D341Med (cell line): ENCODE data around the gene ZNF391.
"Not testable (repeated sequence)": the region's sequence is repeated elsewhere in the genome, so short reads cannot be mapped to it uniquely, and the experiment has no call there.

ENCODE experiments used
- DNase-seq: peaks from one replicate; pipeline ENCODE4 v3.0.0; 2012; ENCODE audit warnings: low spot score

ZNF391 gene

GRCh38 chr6:27388293-27389197 lies at the start of gene ZNF391:
Gene ZNF391 (plus strand): TSS chr6:27388759. CDS start chr6:27400371, 11,612 bp downstream.
- DNase-seq: peak; percentile 89

DNA sequence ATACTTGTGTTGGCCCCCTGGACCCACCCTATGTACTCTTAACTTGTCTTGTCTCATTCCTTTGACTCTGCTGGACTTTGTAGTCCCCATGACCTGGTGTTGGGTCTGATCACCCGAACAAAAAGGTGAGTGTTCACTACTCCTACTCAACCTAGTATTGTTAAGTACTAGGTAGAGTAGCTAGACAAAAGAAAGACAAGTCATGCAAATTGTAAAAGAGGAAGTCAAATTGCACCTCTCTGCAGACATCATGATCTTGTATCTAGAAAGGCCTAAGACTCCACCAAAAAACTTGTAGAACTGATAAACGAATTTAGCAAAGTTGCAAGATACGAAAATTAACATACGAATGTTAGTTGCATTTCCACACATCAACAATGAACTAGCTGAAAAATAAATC lies 35.7 kb upstream of the ZNF391 start:
- DNase-seq: no peak

DNA sequence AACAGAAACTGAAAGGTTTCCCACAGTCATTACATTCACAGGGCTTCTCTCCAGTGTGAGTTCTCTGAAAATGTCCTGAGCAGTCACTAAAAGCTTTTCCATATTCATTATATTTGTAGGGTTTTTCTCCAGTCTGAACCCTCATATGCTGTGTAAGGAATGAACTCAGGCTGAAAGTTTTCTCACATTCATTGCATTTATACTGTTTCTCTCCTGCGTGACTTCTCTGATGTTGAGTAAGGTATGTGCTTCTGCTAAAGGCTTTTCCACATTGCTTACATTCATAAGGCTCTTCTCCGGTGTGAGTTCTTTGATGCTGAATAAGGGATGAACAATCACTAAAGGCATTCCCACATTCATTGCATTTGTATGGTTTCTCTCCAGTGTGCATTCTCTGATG lies 29.8 kb upstream of the ZNF391 start:
- DNase-seq: no peak

- DNase-seq: no peak
Observed at GRCh38 chr6:27359231-27359630, 29.3 kb upstream of the ZNF391 start.

DNA sequence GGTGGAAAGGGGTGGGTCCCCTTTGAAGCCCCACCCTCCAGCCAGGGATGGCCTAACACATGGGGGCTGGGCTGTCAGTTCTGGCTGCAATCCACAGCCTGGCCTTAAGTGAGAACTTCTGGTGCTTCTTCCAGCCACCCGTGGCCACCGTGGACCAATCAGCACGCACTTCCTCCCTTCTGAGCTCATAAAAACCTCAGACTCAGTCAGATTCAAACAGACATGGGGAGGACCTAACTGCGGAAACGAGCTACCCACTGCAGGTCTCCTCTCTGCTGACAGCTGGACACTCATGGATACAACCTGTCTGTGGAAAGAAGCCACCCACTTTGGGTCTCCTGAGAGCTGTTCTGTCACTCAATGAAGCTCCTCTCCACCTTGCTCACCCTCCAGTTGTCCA lies 20.4 kb upstream of the ZNF391 start:
- DNase-seq: no peak

DNA sequence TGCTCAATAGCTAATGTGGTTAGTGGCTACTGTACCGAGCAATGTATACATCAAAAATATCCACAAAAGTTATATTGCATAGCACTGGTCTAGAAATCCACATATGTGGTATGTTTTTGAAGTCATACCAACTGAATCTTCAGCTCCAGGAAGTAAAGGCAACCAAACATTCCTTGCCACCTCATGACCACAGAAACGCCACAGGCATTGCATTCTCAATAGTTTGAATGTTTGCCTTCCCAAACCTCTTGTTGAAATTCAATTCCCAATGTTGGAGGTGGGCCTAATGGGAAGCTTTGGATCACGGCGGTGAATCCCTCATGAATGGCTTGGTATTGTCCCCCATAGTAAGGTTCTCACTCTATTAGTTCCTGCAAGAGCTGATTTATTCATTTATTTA lies 18.2 kb upstream of the ZNF391 start:
- DNase-seq: no peak

- peak; percentile 91 for DNase-seq
Observed at GRCh38 chr6:27374824-27375612, 13.5 kb upstream of the ZNF391 start.

DNA sequence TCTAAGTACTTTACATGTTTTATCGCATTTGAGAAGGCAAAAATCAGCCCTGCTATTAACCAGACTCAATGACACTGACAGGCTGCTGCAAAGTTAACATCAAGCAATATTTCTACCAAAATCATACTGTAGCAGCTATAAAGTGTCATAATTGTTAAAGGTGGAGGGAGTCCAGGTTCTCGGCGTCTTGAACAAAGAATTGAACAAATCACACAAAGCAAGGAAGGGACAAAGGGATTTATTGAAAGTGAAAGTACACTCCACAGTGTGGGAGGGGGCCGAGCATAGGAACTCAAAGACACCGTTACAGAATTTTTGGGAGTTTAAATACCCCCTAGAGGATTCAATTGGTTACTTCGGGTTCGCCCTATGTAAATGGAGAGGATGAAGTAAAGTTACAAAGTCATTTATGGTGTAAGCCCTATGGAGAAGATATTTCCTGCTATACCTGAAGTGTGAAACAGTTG lies 12.9 kb upstream of the ZNF391 start:
- DNase-seq: no peak

GRCh38 chr6:27378406-27378805 lies 10.2 kb upstream of the ZNF391 start:
- not testable (repeated sequence) for DNase-seq

GRCh38 chr6:27381001-27381400 lies 7.6 kb upstream of the ZNF391 start:
- DNase-seq: not testable (repeated sequence)

DNA sequence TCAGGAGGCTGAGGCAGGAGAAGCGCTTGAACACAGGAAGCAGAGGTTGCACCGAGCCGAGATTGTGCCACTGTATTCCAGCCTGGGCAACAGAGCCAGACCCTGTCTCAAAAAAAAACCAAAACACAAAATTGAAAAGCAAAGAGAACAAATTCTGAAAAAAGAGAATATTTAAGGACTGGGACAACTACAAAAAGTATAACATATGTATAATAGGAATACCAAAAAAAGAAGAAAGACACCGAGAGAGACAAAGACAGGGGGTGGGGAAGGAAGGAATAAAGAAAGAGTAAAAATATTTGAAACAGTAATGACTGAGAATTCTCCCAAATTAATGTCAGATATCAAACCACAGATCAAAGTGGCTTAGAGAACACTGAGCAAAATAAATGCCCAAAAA lies 5.5 kb upstream of the ZNF391 start:
- DNase-seq: no peak

- DNase-seq: no peak
Observed at GRCh38 chr6:27383481-27383880, 5.1 kb upstream of the ZNF391 start.

DNA sequence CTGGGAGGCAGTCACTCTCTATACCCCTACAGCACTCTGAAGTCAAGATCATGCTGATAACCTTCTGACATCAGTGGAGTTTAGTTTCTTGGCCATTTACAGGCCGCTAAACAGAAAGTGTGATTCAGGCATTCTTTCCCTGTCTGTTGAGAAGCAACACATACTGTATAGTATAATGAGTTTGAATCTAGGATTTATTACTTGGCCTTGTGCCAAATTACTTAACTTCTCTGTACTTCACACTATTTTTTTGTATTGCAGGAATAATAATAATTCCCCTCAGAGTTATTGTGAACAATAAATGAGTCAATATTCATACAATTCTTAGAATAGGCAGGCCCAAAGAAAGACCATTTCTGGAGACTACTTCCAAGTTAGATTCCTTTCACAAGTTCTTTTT lies 4.1 kb downstream of the ZNF391 start:
- DNase-seq: no peak

GRCh38 chr6:27394073-27394472 lies 5.5 kb downstream of the ZNF391 start:
- DNase-seq: no peak

DNA sequence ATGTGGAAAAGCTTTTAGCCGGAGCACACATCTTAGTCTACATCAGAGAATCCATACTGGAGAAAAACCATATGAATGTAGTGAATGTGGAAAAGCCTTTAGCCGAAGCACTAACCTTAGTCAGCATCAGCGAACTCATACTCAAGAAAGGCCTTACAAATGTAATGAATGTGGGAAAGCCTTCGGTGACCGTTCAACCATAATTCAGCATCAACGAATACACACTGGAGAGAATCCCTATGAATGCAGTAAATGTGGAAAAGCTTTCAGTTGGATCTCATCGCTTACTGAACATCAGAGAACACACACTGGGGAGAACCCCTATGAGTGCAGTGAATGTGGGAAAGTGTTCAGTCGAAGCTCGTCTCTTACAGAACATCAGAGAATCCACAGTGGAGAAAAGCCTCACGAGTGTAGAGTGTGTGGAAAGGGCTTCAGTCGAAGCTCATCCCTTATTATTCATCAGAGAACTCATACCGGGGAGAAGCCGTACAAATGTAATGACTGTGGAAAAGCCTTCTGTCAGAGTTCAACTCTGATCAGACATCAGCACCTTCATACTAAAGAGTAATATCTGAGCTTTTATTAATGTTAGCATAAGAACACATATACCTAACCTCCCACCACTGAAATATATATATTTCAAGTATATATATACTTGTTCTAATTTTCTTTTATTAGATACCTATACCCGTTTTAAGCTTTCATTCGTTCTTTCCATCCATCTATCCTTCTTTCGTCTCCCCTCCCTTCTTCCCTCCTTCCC lies 12.5 kb downstream of the ZNF391 start:
- no peak for DNase-seq

- no peak for DNase-seq
Observed at GRCh38 chr6:27406085-27406484, 17.5 kb downstream of the ZNF391 start.

DNA sequence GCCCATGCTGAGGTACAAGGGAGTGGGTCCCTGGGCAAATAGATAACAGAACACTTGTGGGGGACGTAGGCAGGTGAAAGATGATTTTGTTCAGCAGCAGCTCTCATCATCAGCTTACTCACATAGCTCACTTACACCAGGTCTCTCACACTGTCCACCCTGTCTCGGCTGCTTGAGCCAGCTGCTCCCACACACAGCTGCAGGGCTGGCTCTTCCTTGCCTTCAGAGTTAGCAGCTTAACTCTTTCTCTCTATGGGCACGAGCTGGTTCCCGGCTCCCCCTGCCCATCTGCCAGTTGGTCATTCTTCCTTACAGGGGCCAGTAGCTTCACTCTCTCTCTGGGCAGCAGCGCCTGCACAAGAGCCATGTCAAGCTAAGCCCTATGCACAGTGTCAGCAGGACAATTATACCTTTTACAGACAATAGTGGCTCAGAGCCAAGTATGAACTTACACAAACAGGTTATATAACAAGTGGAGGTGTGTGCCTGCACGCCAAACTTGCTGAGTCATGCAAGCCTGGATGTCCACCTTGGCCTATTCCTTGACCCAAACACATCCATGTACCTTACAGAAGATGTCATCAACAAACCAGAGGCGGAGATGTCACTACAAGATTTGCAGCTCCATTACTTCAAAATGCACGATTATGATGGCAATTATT lies 18.7 kb downstream of the ZNF391 start:
- DNase-seq: no peak

- DNase-seq: no peak
Observed at GRCh38 chr6:27414300-27414699, 25.7 kb downstream of the ZNF391 start.

DNA sequence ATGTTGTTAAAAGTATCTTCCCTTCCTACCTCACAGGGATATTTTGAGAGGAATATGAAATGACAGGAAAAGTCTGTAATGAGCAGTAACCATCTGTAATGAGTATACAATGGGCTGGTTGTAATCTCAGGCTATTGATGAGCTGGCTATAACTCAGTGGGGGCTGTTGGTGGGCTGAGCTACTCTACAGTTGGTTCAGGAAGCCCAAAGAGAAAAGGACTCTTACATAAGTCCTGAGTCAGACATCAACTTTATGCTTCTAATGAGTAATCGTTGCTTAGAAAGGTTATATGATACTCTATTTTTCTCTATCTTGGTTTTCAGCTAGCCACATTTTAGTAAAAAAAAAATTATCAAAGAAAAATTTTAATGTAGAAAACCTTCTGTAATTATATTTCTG lies 26.4 kb downstream of the ZNF391 start:
- no peak for DNase-seq

- DNase-seq: no peak
Observed at GRCh38 chr6:27415898-27416297, 27.3 kb downstream of the ZNF391 start.

GRCh38 chr6:27419363-27419762 lies 30.8 kb downstream of the ZNF391 start:
- DNase-seq: no peak
